Subcutaneous adipose tissue (tissue), 4 donors: ENCODE results near the gene ISYNA1. TPM values are rescaled to one million over a fixed set of nuclear protein-coding genes. Genes with fewer than 3 reads are reported as not detected.

Source experiments
- total RNA-seq, 4 donors: library from RNA; depleted of rRNA; stranded (reverse); fragments of >200 nt; gene quantifications; one replicate each; pipeline ENCODE4 v1.1.0, GENCODE V29; 2016
- TF ChIP-seq, protein P1 (sequence below): fragments of 450-650 bp; IDR thresholded peaks from one replicate; pipeline ENCODE4 v1.5.1; 2016; ENCODE audit warnings: low read depth, mild to moderate bottlenecking, control low read depth, antibody characterized with exemption, moderate library complexity

Gene ISYNA1
- total RNA-seq, 4 donors from 2014 or later = 9.9 to 50.5 (median 11.4) TPM

DNA sequence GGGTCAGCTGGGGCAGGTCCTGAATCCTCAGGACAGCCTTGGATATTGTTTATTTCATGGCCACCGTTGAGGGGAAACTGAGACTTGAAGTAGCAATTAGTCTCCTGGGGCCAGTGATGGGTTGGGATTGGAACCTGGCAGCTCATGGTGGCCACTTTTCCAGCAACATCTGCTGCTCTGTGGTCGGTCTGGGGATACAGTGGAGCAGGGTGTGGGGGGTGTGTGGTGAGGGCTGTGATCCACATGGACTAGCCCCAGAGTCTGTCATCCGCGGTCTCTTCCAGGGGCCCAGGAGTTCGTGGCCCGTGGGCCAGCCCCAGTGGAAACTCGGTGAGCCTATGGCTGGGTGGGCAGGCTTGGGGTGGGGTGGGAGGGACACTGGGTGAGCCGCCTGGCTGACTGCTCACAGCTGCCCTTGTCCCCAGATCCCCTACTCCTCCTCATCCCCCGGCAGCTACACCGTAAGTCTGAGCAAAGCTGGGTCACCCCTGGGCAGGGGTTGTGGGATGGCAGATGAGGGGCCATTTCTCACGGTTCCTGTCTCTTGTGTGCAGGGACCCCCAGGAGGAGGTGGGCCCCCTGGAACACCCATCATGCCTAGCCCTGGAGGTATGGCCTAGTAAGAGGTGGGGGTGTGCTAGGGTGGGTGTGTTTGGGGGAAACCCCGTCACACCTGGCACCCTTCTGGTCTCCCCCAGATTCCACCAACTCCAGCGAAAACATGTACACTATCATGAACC lies 5.5 kb downstream of the ISYNA1 start:
- TF ChIP-seq, protein P1, sequence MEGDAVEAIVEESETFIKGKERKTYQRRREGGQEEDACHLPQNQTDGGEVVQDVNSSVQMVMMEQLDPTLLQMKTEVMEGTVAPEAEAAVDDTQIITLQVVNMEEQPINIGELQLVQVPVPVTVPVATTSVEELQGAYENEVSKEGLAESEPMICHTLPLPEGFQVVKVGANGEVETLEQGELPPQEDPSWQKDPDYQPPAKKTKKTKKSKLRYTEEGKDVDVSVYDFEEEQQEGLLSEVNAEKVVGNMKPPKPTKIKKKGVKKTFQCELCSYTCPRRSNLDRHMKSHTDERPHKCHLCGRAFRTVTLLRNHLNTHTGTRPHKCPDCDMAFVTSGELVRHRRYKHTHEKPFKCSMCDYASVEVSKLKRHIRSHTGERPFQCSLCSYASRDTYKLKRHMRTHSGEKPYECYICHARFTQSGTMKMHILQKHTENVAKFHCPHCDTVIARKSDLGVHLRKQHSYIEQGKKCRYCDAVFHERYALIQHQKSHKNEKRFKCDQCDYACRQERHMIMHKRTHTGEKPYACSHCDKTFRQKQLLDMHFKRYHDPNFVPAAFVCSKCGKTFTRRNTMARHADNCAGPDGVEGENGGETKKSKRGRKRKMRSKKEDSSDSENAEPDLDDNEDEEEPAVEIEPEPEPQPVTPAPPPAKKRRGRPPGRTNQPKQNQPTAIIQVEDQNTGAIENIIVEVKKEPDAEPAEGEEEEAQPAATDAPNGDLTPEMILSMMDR = no peak

GRCh38 chr19:18431351-18432197 lies 6.4 kb downstream of the ISYNA1 start:
- TF ChIP-seq, protein P1 = no peak

DNA sequence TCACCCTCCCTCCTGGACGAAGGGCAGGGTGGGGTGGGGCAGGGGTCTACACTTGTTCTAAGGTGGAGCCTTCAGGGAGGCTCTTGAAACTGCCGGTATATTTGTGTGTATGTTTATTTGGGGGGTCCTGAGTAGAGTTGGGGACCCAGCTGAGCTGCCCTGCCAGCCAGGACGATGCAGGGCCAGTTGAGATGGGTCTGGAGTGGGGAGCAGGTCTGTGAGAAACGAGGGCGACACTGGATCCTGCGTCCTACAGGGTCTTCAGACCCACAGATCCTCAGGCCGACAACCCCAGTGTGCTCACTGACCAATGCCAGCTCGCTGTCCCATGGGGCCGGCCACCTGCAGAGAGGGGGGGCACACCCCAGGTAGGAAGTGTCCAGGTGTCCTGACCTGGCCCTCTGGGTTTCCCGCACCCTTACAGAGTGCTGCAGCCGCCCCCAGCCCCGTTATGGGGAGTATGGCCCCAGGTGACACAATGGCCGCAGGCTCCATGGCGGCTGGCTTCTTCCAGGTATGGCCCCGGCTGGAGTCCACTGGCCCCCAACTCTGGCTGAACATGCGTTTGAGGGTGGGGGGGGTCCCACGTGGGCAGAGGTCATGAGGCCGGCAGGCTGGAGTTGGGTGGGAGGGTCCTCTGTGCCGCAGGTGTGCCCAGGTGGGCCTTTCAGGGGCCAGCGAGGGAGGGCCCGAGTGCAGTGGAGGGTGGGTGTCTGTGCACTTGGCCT lies 7.4 kb downstream of the ISYNA1 start:
- TF ChIP-seq, protein P1 = no peak

- TF ChIP-seq, protein P1 = no peak
Observed at GRCh38 chr19:18429717-18430416, 8.1 kb downstream of the ISYNA1 start.

DNA sequence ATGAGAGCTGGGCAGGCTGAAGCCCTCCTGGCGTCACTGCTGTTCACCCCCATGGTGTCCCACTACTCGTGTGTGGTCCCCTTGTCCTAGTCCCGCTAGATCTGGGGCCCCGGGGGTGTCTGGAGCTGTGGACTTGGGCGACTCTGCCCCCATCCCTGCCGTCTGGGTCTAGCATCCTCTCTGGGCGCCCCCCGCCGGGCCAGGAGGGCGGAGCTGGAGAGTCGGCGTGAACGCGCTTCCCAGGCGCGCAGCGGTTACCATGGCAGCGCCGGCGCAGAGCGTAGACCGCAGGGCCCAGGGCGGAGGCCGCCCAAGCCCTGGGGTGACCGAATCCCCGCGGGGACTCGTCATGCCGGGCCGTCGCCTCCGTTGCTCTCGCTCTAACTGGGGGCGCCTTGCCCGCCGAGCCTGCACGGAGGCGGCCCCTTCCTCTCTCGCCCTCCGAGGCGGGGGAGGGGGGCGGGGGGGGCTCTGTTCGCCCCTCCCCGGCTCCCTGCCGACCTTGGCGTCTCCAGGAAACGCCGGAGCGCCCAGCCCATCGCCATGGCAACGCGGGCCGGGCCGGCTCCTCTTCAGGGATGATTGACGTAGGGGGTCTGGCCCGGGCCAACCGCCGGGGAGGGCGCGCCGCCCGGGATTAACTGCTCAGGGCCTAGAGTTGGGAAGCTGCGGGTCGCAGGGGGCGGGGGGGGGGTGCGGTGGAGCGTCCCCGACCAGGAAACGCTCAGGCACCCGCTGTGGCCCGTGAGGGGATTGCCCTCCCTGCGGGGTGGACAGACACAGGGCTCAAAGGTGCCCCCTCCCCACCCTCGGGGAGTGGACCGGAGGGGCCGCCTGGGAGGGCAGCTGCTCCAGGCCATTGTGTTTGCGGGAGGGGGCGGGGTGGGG lies 8.9 kb downstream of the ISYNA1 start:
- TF ChIP-seq, protein P1 = no peak

DNA sequence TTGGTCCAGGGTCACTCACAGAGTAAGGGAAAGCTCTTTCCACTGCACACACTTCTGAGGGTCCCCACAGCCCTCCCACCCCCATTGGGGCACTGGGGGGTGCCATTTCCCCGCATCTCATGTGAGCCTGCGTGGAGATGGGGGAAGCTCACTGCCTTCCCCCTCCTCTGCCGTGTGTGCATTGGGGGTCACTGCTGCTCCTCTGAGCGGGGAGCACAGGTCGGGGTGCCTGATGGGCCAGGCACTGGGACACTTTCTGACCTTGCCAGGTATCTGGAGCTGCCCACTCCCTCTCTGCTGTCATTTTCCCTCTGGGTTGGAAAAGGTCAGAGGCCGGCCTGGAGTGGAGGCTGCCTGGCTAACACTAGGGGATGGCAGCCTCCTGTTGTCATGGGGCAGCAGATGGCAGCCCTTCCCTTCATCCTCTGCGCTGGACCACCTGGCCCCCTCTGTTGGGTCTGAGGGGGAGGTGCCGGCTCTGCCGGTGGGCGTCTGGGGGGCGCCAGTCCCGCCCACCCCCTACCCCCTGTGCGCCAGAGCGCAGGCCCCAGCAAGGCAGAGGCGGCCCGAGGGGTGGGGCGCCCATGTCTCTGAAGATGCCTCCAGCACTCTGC lies 9.7 kb downstream of the ISYNA1 start:
- TF ChIP-seq, protein P1 = no peak
